HUES6 (cell line): ENCODE measurements around the gene CFAP61.

ENCODE experiments used
- H3K27ac ChIP-seq: 2 replicates; pipeline ENCODE4 v1.7.0; 2013; ENCODE audit warnings: low read depth, mild to moderate bottlenecking, low read length, inconsistent platforms
- H3K27me3 ChIP-seq: 2 replicates; pipeline ENCODE4 v1.6.1; 2013; ENCODE audit warnings: low read length; ENCODE audit not compliant: control insufficient read depth, insufficient read depth
- H3K36me3 ChIP-seq: 2 replicates; pipeline ENCODE4 v1.6.1; 2013; ENCODE audit warnings: low read length; ENCODE audit not compliant: control insufficient read depth, insufficient read depth
- H3K4me1 ChIP-seq: 2 replicates; pipeline ENCODE4 v1.6.1; 2013; ENCODE audit warnings: low read length; ENCODE audit not compliant: control insufficient read depth, insufficient read depth
- H3K4me3 ChIP-seq: 2 replicates; pipeline ENCODE4 v1.5.1; 2013; ENCODE audit warnings: low read depth, low read length
- H3K9ac ChIP-seq: one replicate; pipeline ENCODE4 v1.6.1; 2013; ENCODE audit warnings: mild to moderate bottlenecking, low read length
- H3K9me3 ChIP-seq: 2 replicates; pipeline ENCODE4 v1.6.1; 2013; ENCODE audit warnings: low read depth, low read length; ENCODE audit not compliant: control insufficient read depth, insufficient read depth

CFAP61 gene

DNA sequence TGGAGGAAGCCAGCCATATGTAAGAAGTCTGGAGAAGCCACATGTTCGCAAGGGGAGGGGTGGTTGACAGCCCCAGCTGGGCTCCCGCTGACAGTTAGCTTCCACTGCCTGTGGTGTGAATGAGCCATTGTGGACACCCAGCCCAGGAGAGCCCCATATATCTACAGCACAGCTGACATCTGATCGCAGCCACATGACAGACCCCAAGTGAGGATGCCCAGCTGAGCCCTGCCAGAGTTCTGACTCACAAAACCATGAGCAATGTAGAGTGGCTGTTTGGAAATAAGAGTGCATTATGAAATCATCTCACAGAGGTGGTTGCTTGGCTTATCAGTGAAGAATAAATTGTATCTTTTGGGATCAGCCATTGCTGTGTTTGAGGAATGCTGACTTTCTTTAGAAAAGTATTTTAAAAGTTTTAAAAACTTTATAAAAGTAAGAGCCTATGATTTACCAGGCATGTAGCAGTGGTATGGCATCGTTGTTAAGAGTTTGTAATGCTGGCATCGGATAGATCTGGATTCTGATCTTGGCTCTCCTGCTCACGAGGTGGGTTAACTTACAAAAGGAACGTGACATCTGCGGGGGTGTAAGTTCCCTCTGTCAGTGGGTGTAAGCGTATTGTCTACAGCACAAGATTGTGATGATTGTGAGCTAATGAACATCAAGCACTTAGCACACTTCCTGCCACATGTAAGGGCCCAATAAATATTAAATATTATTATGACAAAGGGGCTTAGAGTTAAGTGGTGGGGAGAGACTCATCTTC, 24.1 kb downstream of the CFAP61 start:
- Histone ChIP-seq H3K27ac (no peak overlapping the region), H3K36me3 (no peaks in the 10 kb centered on the region), H3K9me3 (no peaks in the 10 kb centered on the region), H3K4me1 (peaks cover 21% of the 10 kb centered on the region), H3K27me3 (no peaks in the 10 kb centered on the region), H3K9ac (no peak overlapping the region), H3K4me3 (no peak overlapping the region)

DNA sequence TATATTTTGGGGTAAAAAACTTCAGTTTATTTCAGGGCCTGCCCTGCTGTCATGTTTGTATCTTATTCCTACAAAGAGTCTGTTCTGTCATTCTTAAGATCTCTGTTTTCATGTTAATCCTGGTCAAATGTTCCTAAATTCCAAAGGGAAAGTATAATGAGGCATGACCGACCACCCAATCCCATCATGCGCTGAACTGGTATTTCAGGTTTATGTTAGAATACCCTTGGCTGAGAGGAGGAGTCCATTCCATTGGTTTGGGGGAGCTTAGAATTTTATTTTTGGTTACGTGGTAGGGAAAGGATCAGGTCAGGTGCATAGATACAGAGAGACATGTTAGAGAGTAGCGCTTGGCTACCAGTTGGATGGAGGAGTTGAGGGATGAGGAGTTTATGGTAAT, 25.7 kb downstream of the CFAP61 start:
- H3K27ac ChIP-seq, result no peak overlapping the region
- H3K27me3 ChIP-seq, result 0 out of 2 replicates have a peak, but pooled peaks cover 5% of the 10 kb centered on the region
- H3K4me1 ChIP-seq, result peaks cover 21% of the 10 kb centered on the region
- H3K4me3 ChIP-seq, result no peak overlapping the region
- no peaks in the 10 kb centered on the region for H3K36me3 ChIP-seq
- H3K9ac ChIP-seq, result no peak overlapping the region
- no peaks in the 10 kb centered on the region for H3K9me3 ChIP-seq

DNA sequence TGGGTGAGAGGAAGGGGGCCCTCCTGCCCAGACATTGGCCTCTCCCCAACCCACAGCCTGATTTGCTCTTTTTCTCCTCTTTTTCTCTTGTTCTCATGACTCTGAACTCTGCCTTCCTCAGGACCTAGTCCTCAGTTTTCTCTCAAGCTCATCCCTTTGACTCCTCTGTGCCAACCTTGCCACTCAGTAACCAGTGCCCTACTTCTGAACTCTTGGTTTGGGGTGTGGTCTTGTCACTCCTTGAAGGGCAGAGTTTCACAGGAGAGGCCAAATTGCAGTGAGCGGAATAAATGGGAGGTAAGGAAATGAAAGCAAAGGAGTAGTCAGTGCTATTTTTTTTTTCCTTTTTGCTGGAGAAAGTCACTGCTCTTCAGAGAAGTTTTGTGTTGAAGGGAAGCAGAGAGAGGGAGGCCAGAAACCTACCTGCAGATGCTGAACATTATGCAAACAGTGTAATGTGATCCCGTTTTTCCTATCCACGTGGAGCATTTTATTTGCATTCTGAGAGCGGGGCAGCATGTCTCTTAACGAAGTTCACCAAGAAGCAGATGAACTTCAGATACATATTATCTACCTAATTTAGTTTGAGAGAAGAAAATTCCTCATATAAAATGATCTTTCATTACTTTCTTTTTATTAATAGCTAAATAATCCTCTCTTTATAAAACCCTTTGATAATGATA, 26.9 kb downstream of the CFAP61 start:
- Histone ChIP-seq H3K9ac (no peak overlapping the region), H3K4me1 (peaks cover 21% of the 10 kb centered on the region), H3K27me3 (0 out of 2 replicates have a peak, but pooled peaks cover 5% of the 10 kb centered on the region), H3K9me3 (no peaks in the 10 kb centered on the region), H3K27ac (no peak overlapping the region), H3K36me3 (no peaks in the 10 kb centered on the region), H3K4me3 (no peak overlapping the region)

DNA sequence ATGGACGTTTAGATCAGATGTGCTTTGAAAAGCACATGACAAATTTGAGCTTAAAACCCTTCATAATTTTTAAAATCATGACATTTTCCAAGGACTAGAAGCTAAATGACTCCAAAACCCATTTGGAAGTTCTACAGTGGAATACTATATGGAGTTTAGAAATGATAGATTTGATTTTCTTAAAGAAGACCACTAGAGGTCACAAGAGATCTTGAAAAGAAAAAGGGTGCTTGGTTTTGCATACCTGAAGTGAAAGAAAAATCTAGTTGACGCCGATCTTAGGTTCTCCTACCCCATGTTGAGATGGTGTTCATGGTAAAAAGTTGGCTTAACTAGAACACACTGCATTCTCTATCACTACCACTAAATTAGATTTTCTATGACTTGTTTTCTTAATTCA, 31.5 kb downstream of the CFAP61 start:
- H3K9ac ChIP-seq, result no peak overlapping the region
- no peaks in the 10 kb centered on the region for H3K9me3 ChIP-seq
- H3K4me3 ChIP-seq, result no peak overlapping the region
- no peak overlapping the region for H3K27ac ChIP-seq
- no peaks in the 10 kb centered on the region for H3K36me3 ChIP-seq
- H3K4me1 ChIP-seq, result peaks cover 8% of the 10 kb centered on the region
- H3K27me3 ChIP-seq, result 0 out of 2 replicates have a peak, but pooled peaks cover 5% of the 10 kb centered on the region

DNA sequence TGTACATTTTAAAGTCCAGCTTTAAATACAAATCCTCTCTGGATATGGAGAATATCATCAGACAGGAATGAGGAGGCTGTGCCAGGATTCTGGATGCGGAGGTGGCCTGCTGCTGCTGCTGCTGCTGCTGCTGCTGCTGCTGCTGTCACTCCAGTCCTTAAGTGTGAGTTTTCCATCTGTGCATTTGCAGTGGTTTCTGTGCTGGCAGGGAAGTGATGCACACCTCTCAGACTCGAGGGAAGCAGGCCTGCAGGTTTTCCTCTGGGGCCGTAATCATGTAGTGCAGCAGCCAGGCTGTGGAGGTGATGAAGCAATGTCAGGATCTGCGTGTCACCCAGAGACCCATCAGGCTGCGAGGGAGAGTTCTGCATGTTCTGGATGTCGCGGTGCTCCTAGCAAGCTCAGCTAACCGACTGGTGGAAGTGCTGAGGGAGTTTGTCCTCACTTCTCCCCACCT, 32.0 kb downstream of the CFAP61 start:
- H3K4me1 ChIP-seq, result peaks cover 3% of the 10 kb centered on the region
- H3K4me3 ChIP-seq, result no peak overlapping the region
- H3K36me3 ChIP-seq, result no peaks in the 10 kb centered on the region
- no peak overlapping the region for H3K27ac ChIP-seq
- no peaks in the 10 kb centered on the region for H3K9me3 ChIP-seq
- H3K9ac ChIP-seq, result no peak overlapping the region
- 0 out of 2 replicates have a peak, but pooled peaks cover 5% of the 10 kb centered on the region for H3K27me3 ChIP-seq

DNA sequence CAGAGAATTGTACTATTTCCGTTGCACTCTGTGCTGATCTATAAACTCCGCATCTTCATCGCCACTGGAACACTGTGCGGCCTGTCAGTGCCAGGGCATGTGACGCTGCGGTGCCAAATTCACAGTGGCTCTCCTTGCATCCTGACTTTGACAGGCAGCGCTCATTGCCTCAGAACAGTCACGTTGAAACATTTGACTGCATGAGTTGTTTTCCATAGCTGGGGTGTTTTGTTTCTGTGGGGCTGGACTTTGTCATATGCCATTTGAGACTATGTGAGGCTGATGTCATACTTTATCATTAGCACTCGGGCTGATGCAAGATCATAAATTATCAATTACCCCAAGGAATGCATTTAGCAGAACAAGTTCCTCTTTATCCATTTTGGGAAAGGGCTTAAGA, 32.7 kb downstream of the CFAP61 start:
- Histone ChIP-seq H3K36me3 (no peaks in the 10 kb centered on the region), H3K4me1 (no peaks in the 10 kb centered on the region), H3K9ac (no peak overlapping the region), H3K27ac (no peak overlapping the region), H3K4me3 (no peak overlapping the region), H3K27me3 (0 out of 2 replicates have a peak, but pooled peaks cover 5% of the 10 kb centered on the region), H3K9me3 (no peaks in the 10 kb centered on the region)

DNA sequence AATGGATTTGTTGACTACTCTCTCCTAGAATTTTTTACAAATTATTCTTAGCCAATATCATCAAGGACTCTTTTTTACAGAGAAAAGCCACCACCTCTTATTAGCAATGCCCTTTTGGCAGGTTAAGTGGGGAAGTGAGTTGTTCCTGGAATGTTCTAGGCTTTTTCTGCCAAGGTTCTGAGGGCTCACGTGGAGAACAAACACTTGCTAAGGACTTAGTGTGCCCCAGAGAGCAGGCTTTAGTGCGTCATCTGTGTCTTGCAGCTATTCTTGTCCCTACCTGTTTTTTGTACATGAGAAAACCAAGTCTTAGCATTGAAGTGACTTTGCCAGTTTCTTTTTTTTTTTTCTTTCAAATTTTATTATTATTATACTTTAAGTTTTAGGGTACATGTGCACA, 33.5 kb downstream of the CFAP61 start:
- Histone ChIP-seq H3K4me3 (no peak overlapping the region), H3K9ac (no peak overlapping the region), H3K27me3 (0 out of 2 replicates have a peak, but pooled peaks cover 5% of the 10 kb centered on the region), H3K4me1 (no peaks in the 10 kb centered on the region), H3K36me3 (no peaks in the 10 kb centered on the region), H3K9me3 (no peaks in the 10 kb centered on the region), H3K27ac (no peak overlapping the region)

DNA sequence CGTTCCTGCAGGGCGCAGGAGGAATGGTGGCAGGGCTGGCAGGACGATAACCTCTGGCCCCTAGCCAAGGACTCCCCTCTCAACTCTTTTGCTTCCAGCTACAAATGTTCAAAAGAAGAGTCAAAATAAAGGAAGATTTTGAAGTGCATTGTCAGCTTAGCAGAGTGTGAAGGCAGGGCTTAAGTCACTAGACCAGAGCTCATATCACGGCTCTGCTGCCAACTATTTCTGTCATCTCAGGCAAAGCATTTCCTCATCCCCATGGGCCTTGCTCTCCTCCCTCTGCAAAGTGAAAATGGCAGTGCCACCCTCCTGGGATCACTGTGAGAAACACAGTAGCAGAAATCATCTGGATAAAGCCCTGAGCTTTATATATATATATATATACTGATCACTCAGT, 36.7 kb downstream of the CFAP61 start:
- Histone ChIP-seq H3K27me3 (no peaks in the 10 kb centered on the region), H3K9ac (no peak overlapping the region), H3K27ac (no peak overlapping the region), H3K4me1 (no peaks in the 10 kb centered on the region), H3K4me3 (no peak overlapping the region), H3K9me3 (no peaks in the 10 kb centered on the region), H3K36me3 (no peaks in the 10 kb centered on the region)

DNA sequence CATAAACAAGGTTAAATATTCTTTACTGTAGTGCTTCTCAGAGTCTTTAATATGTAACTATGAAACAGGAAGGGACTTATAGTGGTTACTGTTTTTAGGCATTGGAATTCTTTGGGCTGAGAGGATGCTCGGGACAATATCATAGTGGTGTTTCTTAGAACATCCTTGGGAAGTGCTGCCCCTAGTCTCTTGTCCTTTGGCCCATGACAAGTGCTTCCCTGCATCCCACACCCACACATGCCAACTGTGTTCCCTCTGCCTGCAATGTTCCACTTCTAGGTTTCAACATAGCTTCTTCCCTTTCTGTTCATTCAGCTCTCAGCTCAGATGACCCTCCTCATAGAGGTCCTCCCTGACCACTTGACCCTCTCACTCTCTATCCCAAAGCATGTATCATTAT, 37.6 kb downstream of the CFAP61 start:
- Histone ChIP-seq H3K27me3 (no peaks in the 10 kb centered on the region), H3K36me3 (no peaks in the 10 kb centered on the region), H3K4me1 (no peaks in the 10 kb centered on the region), H3K4me3 (no peak overlapping the region), H3K27ac (no peak overlapping the region), H3K9me3 (no peaks in the 10 kb centered on the region), H3K9ac (no peak overlapping the region)

DNA sequence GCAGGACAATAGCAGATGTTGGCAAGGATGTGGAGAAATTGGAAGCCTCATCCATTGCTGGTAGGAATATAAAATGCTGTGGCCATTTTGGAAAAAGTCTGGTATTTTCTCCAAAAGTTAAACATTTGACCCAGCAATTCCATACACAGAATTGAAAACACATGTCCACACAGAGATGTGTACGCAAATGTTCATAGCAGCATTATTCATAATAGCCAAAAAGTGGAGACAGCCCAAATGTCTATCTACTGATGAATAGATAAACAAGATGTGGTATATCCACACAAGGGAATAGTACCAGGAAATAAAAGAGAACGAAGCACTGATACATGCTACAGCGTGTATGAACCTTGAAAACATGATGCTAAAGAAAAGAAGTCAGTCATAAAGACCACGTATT, 40.5 kb downstream of the CFAP61 start:
- Histone ChIP-seq H3K9ac (no peak overlapping the region), H3K4me3 (no peak overlapping the region), H3K27ac (no peak overlapping the region), H3K9me3 (no peaks in the 10 kb centered on the region), H3K4me1 (no peaks in the 10 kb centered on the region), H3K36me3 (no peaks in the 10 kb centered on the region), H3K27me3 (no peaks in the 10 kb centered on the region)

DNA sequence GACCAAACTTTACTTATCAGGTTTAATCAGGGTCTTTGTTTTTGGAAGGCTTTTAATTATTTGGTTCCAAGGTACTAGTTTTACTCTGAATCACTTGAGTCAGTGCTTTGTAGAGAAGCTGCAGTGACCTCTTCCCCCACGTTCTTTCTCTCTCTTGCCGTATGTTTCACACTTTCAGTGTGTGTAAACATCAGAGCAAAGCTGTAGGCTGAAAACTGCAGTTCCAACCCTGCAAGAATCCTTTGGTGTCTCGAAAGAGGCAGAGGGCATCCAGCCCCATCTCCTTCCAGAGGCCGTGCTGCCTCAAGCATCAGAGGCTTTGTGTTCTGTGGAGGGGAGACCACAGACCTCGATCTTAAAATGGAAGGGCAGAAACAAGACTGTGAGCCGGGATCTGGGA, 42.1 kb downstream of the CFAP61 start:
- Histone ChIP-seq H3K36me3 (no peaks in the 10 kb centered on the region), H3K27ac (no peak overlapping the region), H3K9ac (no peak overlapping the region), H3K27me3 (no peaks in the 10 kb centered on the region), H3K4me1 (no peaks in the 10 kb centered on the region), H3K4me3 (no peak overlapping the region), H3K9me3 (no peaks in the 10 kb centered on the region)
